ENCODE measurements around the gene VSTM1.

VSTM1 gene

GRCh38 chr19:54021932-54022331, 41.8 kb downstream of the VSTM1 start:
- no peak for TF ChIP-seq CTCF (IDR thresholded peaks at IDR 0.05; ENCODE audit: low read length)
- TF ChIP-seq EZH2 (optimal IDR thresholded peaks at IDR 0.05; ENCODE audit: low read depth, low read length): no peak
- TF ChIP-seq EZH2phosphoT487 (IDR thresholded peaks at IDR 0.05; ENCODE audit: low read length): no peak
- H3K4me3 ChIP-seq (ENCODE audit: low read length): no peak overlapping the region
- H3K4me1 ChIP-seq (ENCODE audit: low read length): no peaks in the 10 kb centered on the region
- no peak for DNase-seq
- no peaks in the 10 kb centered on the region for H4K20me1 ChIP-seq (ENCODE audit: insufficient read depth, low read length)
- no peaks in the 10 kb centered on the region for H3K36me3 ChIP-seq (replicated peaks; ENCODE audit: insufficient read depth, low read length)
- no peaks in the 10 kb centered on the region for H3K79me2 ChIP-seq (ENCODE audit: low read length)
- peaks cover 24% of the 10 kb centered on the region for H3K27me3 ChIP-seq (replicated peaks; ENCODE audit: insufficient read depth, low read length)
- no peak overlapping the region for H3K9ac ChIP-seq (ENCODE audit: low read length)
- no peak overlapping the region for H3K27ac ChIP-seq (ENCODE audit: low read length)
- no peaks in the 10 kb centered on the region for H3F3A ChIP-seq (ENCODE audit: insufficient read depth, low read length)
- no peak overlapping the region for H3K4me2 ChIP-seq (ENCODE audit: low read depth, low read length)
- H3K9me2 ChIP-seq (replicated peaks; ENCODE audit: insufficient read depth, low read length): no peaks in the 10 kb centered on the region
- H2AFZ ChIP-seq (ENCODE audit: low read length): no peak overlapping the region
- no peaks in the 10 kb centered on the region for H3K9me3 ChIP-seq (replicated peaks; ENCODE audit: insufficient read depth, low read length)

GRCh38 chr19:54021363-54021762, 42.3 kb downstream of the VSTM1 start:
- Histone ChIP-seq H3K4me1 (ENCODE audit: low read length) (no peaks in the 10 kb centered on the region), H3K4me3 (ENCODE audit: low read length) (no peak overlapping the region), H3K9ac (ENCODE audit: low read length) (no peak overlapping the region), H3K4me2 (ENCODE audit: low read depth, low read length) (no peak overlapping the region), H3F3A (ENCODE audit: insufficient read depth, low read length) (no peaks in the 10 kb centered on the region), H2AFZ (ENCODE audit: low read length) (no peak overlapping the region), H3K27ac (ENCODE audit: low read length) (no peak overlapping the region), H3K79me2 (ENCODE audit: low read length) (no peaks in the 10 kb centered on the region), H3K9me3 (replicated peaks; ENCODE audit: insufficient read depth, low read length) (no peaks in the 10 kb centered on the region), H3K9me2 (replicated peaks; ENCODE audit: insufficient read depth, low read length) (no peaks in the 10 kb centered on the region), H3K27me3 (replicated peaks; ENCODE audit: insufficient read depth, low read length) (peaks cover 24% of the 10 kb centered on the region), H4K20me1 (ENCODE audit: insufficient read depth, low read length) (no peaks in the 10 kb centered on the region), H3K36me3 (replicated peaks; ENCODE audit: insufficient read depth, low read length) (no peaks in the 10 kb centered on the region)
- TF ChIP-seq EZH2phosphoT487 (IDR thresholded peaks at IDR 0.05; ENCODE audit: low read length) (no peak), EZH2 (optimal IDR thresholded peaks at IDR 0.05; ENCODE audit: low read depth, low read length) (no peak), CTCF (IDR thresholded peaks at IDR 0.05; ENCODE audit: low read length) (no peak)
- no peak for DNase-seq

- TF ChIP-seq EZH2phosphoT487 (IDR thresholded peaks at IDR 0.05; ENCODE audit: low read length) (no peak), EZH2 (optimal IDR thresholded peaks at IDR 0.05; ENCODE audit: low read depth, low read length) (no peak), CTCF (IDR thresholded peaks at IDR 0.05; ENCODE audit: low read length) (no peak)
- H3K27ac ChIP-seq (ENCODE audit: low read length): no peak overlapping the region
- no peak for DNase-seq
Measured at GRCh38 chr19:54017261-54017660, 46.4 kb downstream of the VSTM1 start.

More at GRCh38 chr19:54017261-54017660, 46.4 kb downstream of the VSTM1 start:
- Histone ChIP-seq H3K36me3 (replicated peaks; ENCODE audit: insufficient read depth, low read length) (no peaks in the 10 kb centered on the region), H3F3A (ENCODE audit: insufficient read depth, low read length) (no peaks in the 10 kb centered on the region), H3K4me2 (ENCODE audit: low read depth, low read length) (no peak overlapping the region), H3K4me3 (ENCODE audit: low read length) (no peak overlapping the region), H2AFZ (ENCODE audit: low read length) (no peak overlapping the region), H3K27me3 (replicated peaks; ENCODE audit: insufficient read depth, low read length) (peaks cover 33% of the 10 kb centered on the region), H3K4me1 (ENCODE audit: low read length) (no peaks in the 10 kb centered on the region), H4K20me1 (ENCODE audit: insufficient read depth, low read length) (no peaks in the 10 kb centered on the region), H3K9ac (ENCODE audit: low read length) (no peak overlapping the region), H3K79me2 (ENCODE audit: low read length) (no peaks in the 10 kb centered on the region), H3K9me2 (replicated peaks; ENCODE audit: insufficient read depth, low read length) (no peaks in the 10 kb centered on the region), H3K9me3 (replicated peaks; ENCODE audit: insufficient read depth, low read length) (no peaks in the 10 kb centered on the region)
